CD4-positive, CD25-positive, alpha-beta regulatory T cell (primary cell): ENCODE data around the gene ITGB1. TPM values are rescaled to one million over a fixed set of nuclear protein-coding genes. Genes with fewer than 3 reads are reported as not detected.

Experiments used
- ATAC-seq, 2 donors: fragments of 150-1000 bp; cut with Tn5 transposase; one replicate each; pipeline ENCODE4 v1.10.0; 2021; ENCODE audit warnings: low read depth in 2 of 2, moderate number of reproducible peaks in 2 of 2, moderate library complexity in 1 of 2
- DNase-seq, 3 donors: peaks; one replicate each; pipeline versions ENCODE4 v3.0.0 to v3.0.0-alpha.2; 2012 to 2022; ENCODE audit warnings: mixed read lengths in 1 of 3
- H3K27ac ChIP-seq: one replicate; pipeline ENCODE4 v1.7.0; 2013; ENCODE audit warnings: mild to moderate bottlenecking, low read length; ENCODE audit not compliant: insufficient read depth, poor library complexity, severe bottlenecking
- H3K27me3 ChIP-seq: one replicate; pipeline ENCODE4 v1.7.0; 2013; ENCODE audit warnings: low read length; ENCODE audit not compliant: control insufficient read depth, insufficient read depth
- H3K36me3 ChIP-seq: one replicate; pipeline ENCODE4 v1.7.0; 2013; ENCODE audit warnings: mild to moderate bottlenecking, low read length, moderate library complexity; ENCODE audit not compliant: control insufficient read depth, insufficient read depth
- H3K4me1 ChIP-seq: 2 replicates; pipeline ENCODE4 v1.7.0; 2013; ENCODE audit warnings: mild to moderate bottlenecking, low read length; ENCODE audit not compliant: insufficient read depth, control insufficient read depth, poor library complexity, severe bottlenecking
- H3K4me3 ChIP-seq: one replicate; pipeline ENCODE4 v1.7.0; 2013; ENCODE audit warnings: low read depth, mild to moderate bottlenecking, low read length, moderate library complexity
- H3K9me3 ChIP-seq, 2 experiments: 1 replicate in 1 of 2; 2 replicates in 1 of 2; pipeline ENCODE4 v1.7.0; 2013; ENCODE audit warnings: low read length in 2 of 2, mild to moderate bottlenecking in 1 of 2, moderate library complexity in 1 of 2; ENCODE audit not compliant: control insufficient read depth in 2 of 2
- H3K27ac Mint-ChIP-seq, 3 donors: one replicate each; pipeline ENCODE4 v1.8.0; 2020 to 2022; ENCODE audit warnings: mild to moderate bottlenecking in 3 of 3, mixed read lengths in 3 of 3, moderate library complexity in 2 of 3
- H3K27me3 Mint-ChIP-seq: one replicate; pipeline ENCODE4 v1.8.0; 2022; ENCODE audit warnings: mild to moderate bottlenecking, mixed read lengths
- H3K36me3 Mint-ChIP-seq: one replicate; pipeline ENCODE4 v1.8.0; 2020; ENCODE audit warnings: mixed read lengths
- H3K4me1 Mint-ChIP-seq, 4 donors: one replicate each; pipeline ENCODE4 v1.8.0; 2020 to 2022; ENCODE audit warnings: mixed read lengths in 4 of 4, mild to moderate bottlenecking in 1 of 4
- H3K4me3 Mint-ChIP-seq, 4 donors: one replicate each; pipeline ENCODE4 v1.8.0; 2020 to 2022; ENCODE audit warnings: mild to moderate bottlenecking in 4 of 4, mixed read lengths in 4 of 4, moderate library complexity in 3 of 4
- H3K9me3 Mint-ChIP-seq, 7 donors: one replicate each; pipeline ENCODE4 v1.8.0; 2020 to 2022; ENCODE audit warnings: mixed read lengths in 7 of 7, mild to moderate bottlenecking in 3 of 7, moderate library complexity in 2 of 7
- polyA plus RNA-seq, 4 donors: library from polyadenylated mRNA; unstranded; fragments of 300-500 nt; fragmentation: Illumina TruSeq; gene quantifications; one replicate each; pipeline ENCODE4 v1.2.3, GENCODE V29; 2021
- total RNA-seq: library from RNA; stranded (reverse); gene quantifications from one replicate; pipeline ENCODE4 v1.2.3, GENCODE V29; 2022

ITGB1 gene
- total and polyA plus RNA-seq, 5 donors from 2014 or later = 360 to 577 (median 524) TPM

DNA sequence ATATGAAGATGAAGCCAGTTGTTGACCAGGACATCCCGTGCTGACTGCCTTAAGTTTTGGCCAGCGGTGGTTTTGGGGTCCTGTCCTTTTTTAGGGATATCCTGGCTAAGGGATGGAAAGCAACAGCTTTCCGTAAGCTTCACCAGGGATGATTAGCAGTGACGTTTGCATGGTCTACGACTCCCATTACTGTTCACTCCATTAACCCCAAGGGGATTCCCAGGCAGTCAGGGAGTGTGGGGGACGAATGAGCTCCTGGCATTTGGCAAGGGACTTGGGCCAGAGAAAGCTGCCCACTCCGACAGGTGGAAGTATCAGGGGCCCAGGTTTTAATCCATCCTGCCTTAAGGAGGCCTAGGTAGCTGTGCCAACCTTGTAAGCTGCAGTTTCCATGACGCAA is 66.8 kb downstream of the ITGB1 start:
- Histone ChIP-seq H3K4me1 (peaks cover 4% of the 10 kb centered on the region), H3K27me3 (no peaks in the 10 kb centered on the region), H3K36me3 (peaks cover 7% of the 10 kb centered on the region), H3K27ac (no peak overlapping the region), H3K4me3 (no peak overlapping the region), H3K9me3 (no peaks in the 10 kb centered on the region)
- Mint-ChIP-seq H3K4me1 (peaks cover 7 to 21% (median 13%) of the 10 kb centered on the region in 4 donors), H3K27me3 (no peaks in the 10 kb centered on the region), H3K36me3 (peaks cover 11% of the 10 kb centered on the region), H3K4me3 (peak overlapping the region in 1 of 4 donors; percentile 10), H3K27ac (peak overlapping the region in 1 of 3 donors; percentile 9), H3K9me3 (no peaks in the 10 kb centered on the region)
- no peak for DNase-seq
- ATAC-seq = no peak

DNA sequence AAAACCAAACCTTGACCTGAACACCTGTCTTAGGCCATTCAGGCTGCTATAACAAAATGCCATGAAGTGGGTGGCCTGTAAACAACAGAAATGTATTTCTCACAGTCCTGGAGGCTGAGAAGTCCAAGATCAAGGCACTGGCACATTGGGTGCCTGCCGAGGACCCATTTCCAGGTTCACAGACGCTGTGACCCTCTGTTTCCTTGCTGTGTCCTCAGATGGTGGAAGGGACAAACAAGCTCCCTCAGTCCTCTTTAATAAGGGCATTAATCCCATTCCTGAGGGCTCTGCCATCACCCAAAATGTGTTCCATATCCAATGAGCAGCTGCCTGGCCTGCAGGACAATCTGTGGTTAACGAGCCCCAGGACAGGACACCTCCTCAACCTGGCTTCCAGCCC is 67.6 kb downstream of the ITGB1 start:
- ATAC-seq (no peak), DNase-seq (no peak)
- Mint-ChIP-seq H3K4me3 (no peak overlapping the region), H3K27me3 (no peaks in the 10 kb centered on the region), H3K36me3 (peaks cover 7% of the 10 kb centered on the region), H3K27ac (peak overlapping the region in 1 of 3 donors; percentile 9), H3K4me1 (peaks cover 7 to 21% (median 13%) of the 10 kb centered on the region in 4 donors), H3K9me3 (no peaks in the 10 kb centered on the region)
- Histone ChIP-seq H3K9me3 (no peaks in the 10 kb centered on the region), H3K4me3 (no peak overlapping the region), H3K27me3 (no peaks in the 10 kb centered on the region), H3K36me3 (peaks cover 3% of the 10 kb centered on the region), H3K4me1 (peaks cover 4% of the 10 kb centered on the region), H3K27ac (no peak overlapping the region)

DNA sequence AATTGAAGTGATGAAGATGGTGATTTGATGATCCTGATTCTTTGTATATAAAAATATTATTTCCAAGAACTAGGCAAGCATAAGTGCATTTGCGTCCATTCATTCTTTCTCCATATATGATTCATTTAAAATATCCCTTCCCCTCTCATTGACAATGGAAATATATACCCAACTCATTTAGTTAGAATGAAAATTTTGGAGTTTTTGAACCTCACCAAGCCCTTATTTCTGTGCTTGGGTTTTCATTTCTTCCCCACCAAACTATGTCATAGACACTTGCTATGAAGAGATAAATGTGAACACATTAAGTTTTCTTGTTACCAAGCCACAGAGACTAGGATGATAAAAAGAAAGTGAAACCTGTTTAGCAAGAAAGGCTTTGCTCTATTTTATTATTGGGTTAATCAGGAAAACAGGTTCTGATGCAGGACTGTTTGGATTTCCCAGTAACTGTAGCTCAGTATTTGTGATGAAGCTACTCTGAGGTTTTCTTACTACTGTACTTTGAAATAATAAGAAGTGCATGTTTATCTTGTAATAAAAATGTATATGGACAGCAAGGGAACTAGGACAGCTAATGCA is 68.3 kb downstream of the ITGB1 start:
- H3K4me3 Mint-ChIP-seq = peak overlapping the region in 3 of 4 donors; percentile 0 to 54 (median 49)
- H3K27ac Mint-ChIP-seq = peak overlapping the region in 1 of 3 donors; percentile 59
- H3K27me3 Mint-ChIP-seq = no peaks in the 10 kb centered on the region

DNA sequence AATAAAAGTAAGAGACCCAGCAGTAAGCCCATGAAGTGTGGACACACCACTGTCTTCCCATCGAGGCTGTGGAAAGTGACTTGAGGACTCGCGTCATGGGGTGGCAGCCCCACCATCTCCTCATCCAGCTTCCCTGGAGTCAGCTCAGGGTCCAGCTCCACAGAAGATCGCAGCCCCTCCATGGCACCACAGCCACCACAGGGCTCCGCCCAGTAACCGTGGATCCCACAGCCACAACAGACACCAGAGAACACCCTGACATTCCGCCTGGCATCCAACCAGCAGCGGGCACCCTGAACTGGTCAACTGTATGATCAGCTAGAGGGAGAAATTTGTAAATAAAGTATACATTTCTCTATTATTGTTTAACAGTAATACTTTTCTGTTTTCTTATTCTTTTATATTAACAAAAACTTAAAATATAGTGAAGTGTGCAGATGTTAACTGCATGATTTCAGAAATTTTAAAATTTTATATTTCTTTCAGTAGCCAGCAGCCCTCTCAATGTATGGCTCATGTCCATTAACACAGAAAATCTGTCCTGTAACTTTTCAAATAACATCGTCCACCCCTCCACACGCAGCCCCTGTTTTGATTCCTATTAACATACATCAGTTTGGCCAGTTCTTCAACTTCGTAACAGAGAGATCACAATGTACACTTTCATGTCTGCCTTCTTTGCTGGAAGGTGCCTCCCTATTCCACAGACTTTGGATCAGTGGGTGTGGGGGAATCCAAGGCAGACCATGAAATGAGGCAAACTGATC is 69.7 kb downstream of the ITGB1 start:
- H3K27me3 ChIP-seq = no peaks in the 10 kb centered on the region
- Mint-ChIP-seq H3K36me3 (no peaks in the 10 kb centered on the region), H3K9me3 (no peaks in the 10 kb centered on the region), H3K4me1 (peaks cover 7 to 21% (median 13%) of the 10 kb centered on the region in 4 donors), H3K4me3 (no peak overlapping the region), H3K27me3 (no peaks in the 10 kb centered on the region), H3K27ac (no peak overlapping the region)
- ATAC-seq (no peak), DNase-seq (no peak)
- H3K4me3 ChIP-seq = no peak overlapping the region
- peaks cover 4% of the 10 kb centered on the region for H3K4me1 ChIP-seq
- no peak overlapping the region for H3K27ac ChIP-seq
- H3K36me3 ChIP-seq = no peaks in the 10 kb centered on the region
- no peaks in the 10 kb centered on the region for H3K9me3 ChIP-seq

More for the DNA sequence above, 68.3 kb downstream of the ITGB1 start:
- DNase-seq (peak in 1 of 3 donors; percentile 30), ATAC-seq (no peak)
- Histone ChIP-seq H3K27me3 (no peaks in the 10 kb centered on the region), H3K4me3 (no peak overlapping the region), H3K9me3 (no peaks in the 10 kb centered on the region), H3K27ac (no peak overlapping the region), H3K36me3 (no peaks in the 10 kb centered on the region), H3K4me1 (peaks cover 4% of the 10 kb centered on the region)
- H3K4me1 Mint-ChIP-seq = peaks cover 7 to 21% (median 13%) of the 10 kb centered on the region in 4 donors
- no peaks in the 10 kb centered on the region for H3K9me3 Mint-ChIP-seq
- H3K36me3 Mint-ChIP-seq = no peaks in the 10 kb centered on the region

DNA sequence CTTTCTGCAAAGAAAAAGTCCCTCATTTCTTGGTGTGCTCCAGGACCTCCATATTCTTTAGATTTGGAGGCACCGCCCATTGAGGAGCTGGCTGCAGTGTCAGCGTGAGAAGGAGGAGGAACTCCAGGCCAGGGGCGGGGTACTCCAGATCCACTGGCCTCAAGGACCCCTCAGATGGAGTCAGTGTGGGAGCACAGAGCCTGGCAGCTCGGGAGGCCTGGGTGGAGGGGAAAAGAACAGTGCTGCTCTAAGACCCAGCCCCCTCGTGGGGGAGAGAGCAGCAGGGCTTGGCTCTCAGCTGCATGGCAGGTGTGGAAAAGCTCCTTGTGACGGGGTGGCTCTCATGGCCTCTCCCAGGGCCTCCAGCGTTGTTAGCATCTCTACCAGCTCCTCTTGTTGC is 70.5 kb downstream of the ITGB1 start:
- Mint-ChIP-seq H3K9me3 (no peaks in the 10 kb centered on the region), H3K36me3 (no peaks in the 10 kb centered on the region), H3K4me3 (peak overlapping the region in 1 of 4 donors; percentile 63), H3K27ac (peak overlapping the region in 1 of 3 donors; percentile 17), H3K27me3 (no peaks in the 10 kb centered on the region), H3K4me1 (peaks cover 7 to 21% (median 13%) of the 10 kb centered on the region in 4 donors)
- DNase-seq (no peak), ATAC-seq (peak in 1 of 2 donors; percentile 22)
- peaks cover 4% of the 10 kb centered on the region for H3K4me1 ChIP-seq
- H3K27ac ChIP-seq = no peak overlapping the region
- H3K9me3 ChIP-seq = no peaks in the 10 kb centered on the region
- no peaks in the 10 kb centered on the region for H3K27me3 ChIP-seq
- no peak overlapping the region for H3K4me3 ChIP-seq
- H3K36me3 ChIP-seq = no peaks in the 10 kb centered on the region

DNA sequence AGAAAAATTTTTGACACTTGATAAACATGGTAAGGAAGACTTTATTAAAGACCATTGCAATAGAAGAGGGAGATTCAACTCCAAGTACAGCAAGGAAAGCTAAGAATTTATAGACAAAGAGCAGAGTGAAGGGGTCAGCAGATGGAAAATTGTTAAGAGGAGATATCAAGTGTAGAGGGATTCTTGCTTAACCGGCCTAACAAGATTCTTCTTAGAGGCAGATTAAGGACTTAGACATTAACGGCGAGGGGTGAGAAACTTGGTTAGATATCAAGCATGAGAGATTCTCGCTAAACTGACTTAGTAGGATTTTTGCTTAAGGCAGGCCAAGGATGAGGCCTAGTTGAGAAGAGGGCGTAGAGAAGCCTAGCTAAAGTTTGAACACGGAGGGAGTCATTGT is 76.0 kb downstream of the ITGB1 start:
- no peak for ATAC-seq

DNA sequence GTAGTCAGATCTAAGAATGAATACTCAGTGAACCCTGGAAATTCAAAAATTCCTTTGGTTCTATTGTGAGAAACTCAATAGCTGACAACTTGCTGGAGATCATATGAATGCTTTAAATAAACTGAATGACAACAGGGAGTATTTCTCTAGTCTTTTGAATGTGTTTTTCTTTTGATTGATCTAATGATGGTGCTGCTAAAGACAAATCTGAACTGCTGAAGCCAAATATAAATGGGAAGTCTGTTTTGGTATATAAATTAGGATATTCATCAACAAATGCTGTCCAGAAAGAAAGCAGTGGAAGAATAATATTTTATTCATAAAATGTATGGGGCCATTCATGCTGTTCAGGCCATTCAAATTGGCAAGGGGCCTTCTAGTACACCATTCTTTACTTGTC is 79.4 kb downstream of the ITGB1 start:
- Histone ChIP-seq H3K4me3 (no peak overlapping the region), H3K36me3 (no peaks in the 10 kb centered on the region), H3K4me1 (no peaks in the 10 kb centered on the region), H3K27me3 (no peaks in the 10 kb centered on the region), H3K9me3 (no peaks in the 10 kb centered on the region), H3K27ac (no peak overlapping the region)
- DNase-seq = no peak
- no peak overlapping the region for H3K4me3 Mint-ChIP-seq
- H3K9me3 Mint-ChIP-seq = peaks cover 0 to 5% (median 2%) of the 10 kb centered on the region in 7 donors
- H3K27ac Mint-ChIP-seq = no peak overlapping the region
- no peaks in the 10 kb centered on the region for H3K4me1 Mint-ChIP-seq
- H3K36me3 Mint-ChIP-seq = peaks cover 3% of the 10 kb centered on the region
- no peaks in the 10 kb centered on the region for H3K27me3 Mint-ChIP-seq
- ATAC-seq = no peak

More for the DNA sequence above, 76.0 kb downstream of the ITGB1 start:
- Histone ChIP-seq H3K4me1 (no peaks in the 10 kb centered on the region), H3K36me3 (no peaks in the 10 kb centered on the region), H3K4me3 (no peak overlapping the region), H3K27ac (no peak overlapping the region), H3K27me3 (no peaks in the 10 kb centered on the region), H3K9me3 (no peaks in the 10 kb centered on the region)
- Mint-ChIP-seq H3K27me3 (no peaks in the 10 kb centered on the region), H3K27ac (no peak overlapping the region), H3K9me3 (peaks cover 0 to 3% (median 0%) of the 10 kb centered on the region in 7 donors), H3K4me1 (no peaks in the 10 kb centered on the region), H3K4me3 (no peak overlapping the region), H3K36me3 (no peaks in the 10 kb centered on the region)
- no peak for DNase-seq
